HS-27A (cell line): Measurements from ENCODE around the gene KCNA5.

ENCODE experiments used
- DNase-seq: peaks from one replicate; pipeline ENCODE4 v3.0.0-alpha.2; 2012; ENCODE audit warnings: low read depth, missing footprints

The KCNA5 gene

GRCh38 chr12:5064913-5065490, 21.3 kb downstream of the KCNA5 start:
- no peak for DNase-seq

- DNase-seq, result no peak
Measured at GRCh38 chr12:5066251-5066650, 22.6 kb downstream of the KCNA5 start.

GRCh38 chr12:5068126-5068525, 24.4 kb downstream of the KCNA5 start:
- DNase-seq, result no peak

GRCh38 chr12:5068619-5069018, 24.9 kb downstream of the KCNA5 start:
- DNase-seq, result no peak

- no peak for DNase-seq
Measured at GRCh38 chr12:5070090-5070489, 26.4 kb downstream of the KCNA5 start.

GRCh38 chr12:5071496-5071895, 27.8 kb downstream of the KCNA5 start:
- no peak for DNase-seq

- DNase-seq, result no peak
Measured at GRCh38 chr12:5072311-5072710, 28.6 kb downstream of the KCNA5 start.

GRCh38 chr12:5073054-5073453, 29.4 kb downstream of the KCNA5 start:
- no peak for DNase-seq

- no peak for DNase-seq
Measured at GRCh38 chr12:5073853-5074252, 30.2 kb downstream of the KCNA5 start.

GRCh38 chr12:5076761-5077160, 33.1 kb downstream of the KCNA5 start:
- no peak for DNase-seq

GRCh38 chr12:5078423-5078822, 34.7 kb downstream of the KCNA5 start:
- DNase-seq, result no peak

GRCh38 chr12:5081016-5081415, 37.3 kb downstream of the KCNA5 start:
- DNase-seq, result no peak

GRCh38 chr12:5083955-5084849, 40.5 kb downstream of the KCNA5 start:
- no peak for DNase-seq

GRCh38 chr12:5085896-5086295, 42.2 kb downstream of the KCNA5 start:
- peak; percentile 74 for DNase-seq

- DNase-seq, result no peak
Measured at GRCh38 chr12:5087831-5088554, 44.3 kb downstream of the KCNA5 start.

- DNase-seq, result peak; percentile 92
Measured at GRCh38 chr12:5088586-5089264, 45.0 kb downstream of the KCNA5 start.

- DNase-seq, result no peak
Measured at GRCh38 chr12:5094551-5094950, 50.9 kb downstream of the KCNA5 start.

GRCh38 chr12:5094986-5095385, 51.3 kb downstream of the KCNA5 start:
- DNase-seq, result no peak
